Measurements from ENCODE around the gene AHNAK. TPM values are rescaled to one million over a fixed set of nuclear protein-coding genes. Genes with fewer than 3 reads are reported as not detected.

AHNAK gene
- polyA plus RNA-seq, 2 of the 4 experiments (the other 2 are of a cell fraction): 43.3 to 82.0 TPM

GRCh38 chr11:62468577-62468976, 78.0 kb downstream of the AHNAK start:
- no peak for ATAC-seq
- 94% methylated on average over 2 of the region's 2 CpGs for WGBS (ENCODE audit: missing lambda C conversion rate)
- Histone ChIP-seq H3K4me3 (no peak overlapping the region), H3K4me2 (no peak overlapping the region), H3K27ac (no peak overlapping the region), H3K4me1 (peaks cover 33% of the 10 kb centered on the region), H3K9me3 (no peaks in the 10 kb centered on the region)
- TF ChIP-seq MAFK (IDR thresholded peaks at IDR 0.05; ENCODE audit: partially characterized antibody) (peak; percentile 16), RARB (CRISPR knock-in tag; IDR thresholded peaks at IDR 0.05) (no peak)
- ChIA-PET CTCF (interaction anchor here (1.1 to 3.3 kb wide), 6 partner anchors 10 to 74 kb away, joined by 3 to 13 read pairs (median 7); no protein-coding TSS in a partner anchor), POLR2A (no interaction called here)
- no peak for FAIRE-seq
- no peak for DNase-seq (ENCODE audit: low read depth in 1 of 2, low spot score in 1 of 2)

DNA sequence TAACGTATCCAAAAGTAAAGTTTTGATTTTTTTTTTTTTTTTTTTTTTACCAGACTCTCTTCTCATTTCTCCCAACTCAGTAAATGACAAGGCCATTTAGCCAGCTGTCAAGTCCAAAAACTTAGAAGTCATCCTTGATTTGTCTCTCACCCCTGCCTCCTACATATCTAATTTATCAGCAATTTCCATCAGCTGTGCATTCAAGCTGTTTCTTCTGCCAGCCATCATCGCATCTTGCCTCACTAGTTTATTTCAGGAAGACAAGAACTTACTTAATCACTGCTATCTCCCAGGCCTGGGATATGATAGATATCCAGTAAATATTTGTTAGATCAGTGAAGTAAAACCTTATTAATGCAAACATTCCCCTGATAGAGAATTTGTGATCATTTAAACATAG, 80.2 kb downstream of the AHNAK start:
- FAIRE-seq: no peak
- Histone ChIP-seq H3K4me3 (no peak overlapping the region), H3K4me2 (no peak overlapping the region), H3K27ac (no peak overlapping the region), H3K4me1 (peaks cover 23% of the 10 kb centered on the region), H3K9me3 (no peaks in the 10 kb centered on the region)
- ChIA-PET CTCF (interaction anchor here (0.7 to 1.7 kb wide), 7 partner anchors 11 to 156 kb away, joined by 3 to 4 read pairs (median 3); no protein-coding TSS in a partner anchor), POLR2A (no interaction called here)
- no peak for TF ChIP-seq KDM1A (IDR thresholded peaks at IDR 0.05; ENCODE audit: low read depth)
- DNase-seq (ENCODE audit: low read depth in 1 of 2, low spot score in 1 of 2): no peak
- ATAC-seq: no peak
- 87% methylated on average over 2 of the region's 2 CpGs for WGBS (ENCODE audit: missing lambda C conversion rate)

DNA sequence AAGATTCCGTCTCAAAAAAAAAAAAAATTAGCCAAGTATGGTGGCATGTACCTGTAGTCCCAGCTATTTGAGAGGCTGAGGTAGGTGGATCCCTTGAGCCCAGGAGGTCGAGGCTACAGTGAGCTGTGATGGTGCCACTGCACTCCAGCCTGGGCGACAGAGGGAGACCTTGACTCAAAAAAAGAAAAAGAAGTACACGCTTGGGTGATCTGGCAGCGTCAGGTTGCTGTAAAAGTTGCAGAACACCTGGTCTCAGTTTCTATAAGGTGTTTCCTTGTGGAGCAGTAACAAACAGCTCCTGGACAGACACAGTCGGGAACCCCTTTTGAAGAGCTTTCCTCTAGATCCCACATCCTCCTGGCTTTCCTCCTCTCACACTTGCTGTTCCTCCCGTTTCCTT, 82.0 kb downstream of the AHNAK start:
- CTCF ChIA-PET: interaction anchor here (0.8 to 1.6 kb wide), 2 partner anchors 70 to 79 kb away, joined by 3 to 5 read pairs; no protein-coding TSS in a partner anchor
- FAIRE-seq: no peak

GRCh38 chr11:62463121-62463542, 83.5 kb downstream of the AHNAK start:
- H3K4me1 ChIP-seq: peaks cover 35% of the 10 kb centered on the region
- POLR2A ChIA-PET: no interaction called here
- FAIRE-seq: no peak
- no peak overlapping the region for H3K4me3 ChIP-seq
- DNase-seq (ENCODE audit: low read depth in 1 of 2, low spot score in 1 of 2): no peak
- WGBS (ENCODE audit: missing lambda C conversion rate): 86% methylated on average over 6 of the region's 6 CpGs
- ATAC-seq: no peak
- H3K9me3 ChIP-seq: no peaks in the 10 kb centered on the region
- H3K4me2 ChIP-seq: no peak overlapping the region
- no peak overlapping the region for H3K27ac ChIP-seq
- CTCF ChIA-PET: interaction anchor here (0.8 to 2.2 kb wide), 5 partner anchors 25 to 98 kb away, joined by 3 to 10 read pairs (median 4); no protein-coding TSS in a partner anchor
- no peak for TF ChIP-seq TFCP2L1 (CRISPR knock-in tag; IDR thresholded peaks at IDR 0.05)
- TF ChIP-seq NPAS2 (CRISPR knock-in tag; IDR thresholded peaks at IDR 0.05; ENCODE audit: borderline replicate concordance): no peak
- TF ChIP-seq RNF2 (IDR thresholded peaks at IDR 0.05; ENCODE audit: borderline replicate concordance, low read depth): no peak
- no peak for TF ChIP-seq HOXB5 (CRISPR knock-in tag; IDR thresholded peaks at IDR 0.05)
- TF ChIP-seq KDM1A (IDR thresholded peaks at IDR 0.05; ENCODE audit: low read depth): no peak
- TF ChIP-seq, protein P1, sequence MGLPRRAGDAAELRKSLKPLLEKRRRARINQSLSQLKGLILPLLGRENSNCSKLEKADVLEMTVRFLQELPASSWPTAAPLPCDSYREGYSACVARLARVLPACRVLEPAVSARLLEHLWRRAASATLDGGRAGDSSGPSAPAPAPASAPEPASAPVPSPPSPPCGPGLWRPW (IDR thresholded peaks at IDR 0.05): no peak
- TF ChIP-seq ATOH8 (CRISPR knock-in tag; IDR thresholded peaks at IDR 0.05; ENCODE audit: low read depth): no peak
- no peak for TF ChIP-seq ZFP36 (IDR thresholded peaks at IDR 0.05; ENCODE audit: borderline replicate concordance, partially characterized antibody)
- TF ChIP-seq HEYL (CRISPR knock-in tag; IDR thresholded peaks at IDR 0.05): no peak
- no peak for TF ChIP-seq CEBPB (IDR thresholded peaks at IDR 0.05)

More for the DNA sequence above, 82.0 kb downstream of the AHNAK start:
- H3K4me1 ChIP-seq: peaks cover 23% of the 10 kb centered on the region
- POLR2A ChIA-PET: no interaction called here
- no peaks in the 10 kb centered on the region for H3K9me3 ChIP-seq
- no peak overlapping the region for H3K4me2 ChIP-seq
- TF ChIP-seq NFE2L2 (conservative IDR thresholded peaks at IDR 0.05; ENCODE audit: low read length) (no peak), GATA3 (IDR thresholded peaks at IDR 0.05; ENCODE audit: borderline replicate concordance) (no peak), CEBPB (IDR thresholded peaks at IDR 0.05) (no peak), HOXB13 (CRISPR knock-in tag; IDR thresholded peaks at IDR 0.05; ENCODE audit: low read depth) (no peak), PHF8 (IDR thresholded peaks at IDR 0.05; ENCODE audit: borderline replicate concordance, low read depth) (no peak), JUN (IDR thresholded peaks at IDR 0.05) (no peak), CTCF (IDR thresholded peaks at IDR 0.05) (no peak), CBX2 (IDR thresholded peaks at IDR 0.05; ENCODE audit: borderline replicate concordance, low read depth) (no peak), TFCP2L1 (CRISPR knock-in tag; IDR thresholded peaks at IDR 0.05) (no peak), ESRRA (IDR thresholded peaks at IDR 0.05; ENCODE audit: borderline replicate concordance, low read length) (no peak), MAFK (IDR thresholded peaks at IDR 0.05; ENCODE audit: partially characterized antibody) (no peak), JUNB (IDR thresholded peaks at IDR 0.05) (no peak), SREBF2 (IDR thresholded peaks at IDR 0.05) (no peak), ZSCAN20 (CRISPR knock-in tag; IDR thresholded peaks at IDR 0.05) (no peak)
- TF ChIP-seq, protein P1 (IDR thresholded peaks at IDR 0.05): no peak
- DNase-seq (ENCODE audit: low read depth in 1 of 2, low spot score in 1 of 2): no peak
- no peak for ATAC-seq
- no peak overlapping the region for H3K27ac ChIP-seq
- no peak overlapping the region for H3K4me3 ChIP-seq
- 82% methylated on average over 7 of the region's 7 CpGs for WGBS (ENCODE audit: missing lambda C conversion rate)

Data from A549 (cell line).